NT2/D1 (cell line): ENCODE data around the gene BANF1.

Experiments
- SUZ12 ChIP-seq: IDR thresholded peaks from 2 replicates; pipeline ENCODE4 v1.6.1; 2011; ENCODE audit not compliant: insufficient read length, insufficient read depth; ENCODE audit errors: extremely low read depth
- YY1 ChIP-seq: IDR thresholded peaks from 2 replicates; pipeline ENCODE4 v1.6.1; 2011; ENCODE audit not compliant: insufficient read length, insufficient read depth
- ZNF274 ChIP-seq: IDR thresholded peaks from 2 replicates; pipeline ENCODE4 v1.6.1; 2011; ENCODE audit warnings: mild to moderate bottlenecking, low read depth, low read length

DNA sequence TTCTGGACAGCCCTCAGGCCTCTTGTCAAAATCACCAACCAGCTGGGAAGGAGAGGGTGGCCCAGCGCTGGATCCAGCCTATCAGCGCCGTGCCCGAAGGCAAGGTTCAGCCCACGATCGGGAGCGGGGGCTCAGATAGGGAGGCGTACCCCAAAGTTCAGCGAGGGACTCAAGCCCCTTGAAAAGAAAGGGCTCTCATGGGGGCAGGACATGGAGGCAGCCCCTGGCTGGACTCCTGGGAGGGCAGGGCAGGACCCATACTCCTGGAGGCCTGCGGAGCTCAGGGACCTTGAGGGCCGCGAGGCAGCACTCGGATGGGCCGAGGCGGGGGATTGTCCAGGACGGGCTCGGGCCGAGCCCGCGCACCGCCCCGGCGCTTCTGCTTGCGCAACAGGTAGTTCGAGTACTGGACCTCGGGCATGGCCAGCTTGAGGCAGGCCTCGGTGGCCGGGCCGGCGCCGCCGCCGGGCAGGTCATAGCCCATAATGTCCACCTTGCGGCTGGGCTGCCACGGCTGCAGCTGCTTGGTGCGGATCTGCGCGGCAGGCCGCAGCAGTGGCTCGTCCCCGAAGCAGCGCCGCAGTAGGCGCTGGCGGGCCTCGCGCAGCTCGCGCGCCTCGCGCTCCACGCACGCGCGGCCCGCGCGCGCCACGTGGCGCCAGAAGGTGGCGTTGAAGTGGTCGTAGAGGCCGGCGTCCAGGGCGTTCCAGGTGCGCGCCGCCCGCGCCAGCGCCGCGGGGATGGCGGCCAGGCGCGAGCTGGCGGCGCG, 40.1 kb downstream of the BANF1 start:
- TF ChIP-seq YY1 (no peak), SUZ12 (no peak), ZNF274 (no peak)
